Epithelial cell of esophagus (primary cell): ENCODE results near the gene TOM1.

Experiments
- DNase-seq: peaks from one replicate; pipeline ENCODE4 v3.0.0; 2010; ENCODE audit warnings: low read depth
- H3K4me3 ChIP-seq: 2 replicates; pipeline ENCODE4 v1.5.1; 2011; ENCODE audit warnings: mild to moderate bottlenecking, low read length, control low read depth
- CTCF ChIP-seq: IDR thresholded peaks from 2 replicates; pipeline ENCODE4 v1.5.1; 2011; ENCODE audit warnings: low read depth, mild to moderate bottlenecking, low read length, control low read depth, inconsistent platforms; ENCODE audit not compliant: insufficient read depth; ENCODE audit errors: missing control alignments

The TOM1 gene

DNA sequence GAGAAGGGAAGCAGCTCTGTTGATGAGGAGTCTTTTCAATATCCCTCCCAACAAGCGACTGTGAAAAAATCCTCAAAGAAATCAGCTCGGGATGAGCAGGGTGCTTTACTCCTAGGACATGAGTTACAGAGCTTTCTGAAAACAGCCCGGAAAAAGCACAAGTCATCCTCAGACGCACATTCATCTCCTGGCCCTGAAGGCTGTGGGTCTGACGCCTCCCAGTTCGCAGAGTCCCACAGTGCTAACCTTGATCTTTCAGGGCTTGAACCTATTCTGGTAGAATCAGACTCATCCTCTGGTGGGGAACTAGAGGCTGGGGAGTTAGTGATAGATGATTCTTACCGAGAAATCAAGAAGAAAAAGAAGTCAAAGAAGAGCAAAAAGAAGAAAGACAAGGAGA, 34.7 kb upstream of the TOM1 start:
- DNase-seq, result no peak
- TF ChIP-seq CTCF, result no peak
- H3K4me3 ChIP-seq, result no peak overlapping the region

GRCh38 chr22:35266277-35266676, 33.4 kb upstream of the TOM1 start:
- no peak for TF ChIP-seq CTCF
- DNase-seq, result no peak
- H3K4me3 ChIP-seq, result no peak overlapping the region

DNA sequence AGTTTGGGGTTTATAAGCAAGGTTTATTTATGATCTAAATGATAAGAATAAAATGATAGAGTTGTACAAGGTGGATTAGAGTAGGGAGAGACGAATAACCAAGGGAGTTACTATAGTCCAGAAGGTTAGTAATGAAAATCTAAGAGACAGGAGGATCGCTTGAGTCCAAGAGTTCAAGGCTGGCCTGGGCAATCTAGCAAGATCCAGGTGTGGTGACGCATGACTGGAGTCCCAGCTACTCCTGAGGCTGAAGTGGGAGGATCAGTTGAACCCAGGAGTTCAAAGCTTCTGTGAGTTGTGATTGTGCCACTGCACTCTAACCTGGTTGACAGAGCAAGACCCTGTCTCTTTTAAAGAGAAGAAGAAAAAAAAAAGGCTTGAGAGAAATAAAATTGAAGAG, 30.1 kb upstream of the TOM1 start:
- no peak for TF ChIP-seq CTCF
- H3K4me3 ChIP-seq, result no peak overlapping the region
- DNase-seq, result no peak

DNA sequence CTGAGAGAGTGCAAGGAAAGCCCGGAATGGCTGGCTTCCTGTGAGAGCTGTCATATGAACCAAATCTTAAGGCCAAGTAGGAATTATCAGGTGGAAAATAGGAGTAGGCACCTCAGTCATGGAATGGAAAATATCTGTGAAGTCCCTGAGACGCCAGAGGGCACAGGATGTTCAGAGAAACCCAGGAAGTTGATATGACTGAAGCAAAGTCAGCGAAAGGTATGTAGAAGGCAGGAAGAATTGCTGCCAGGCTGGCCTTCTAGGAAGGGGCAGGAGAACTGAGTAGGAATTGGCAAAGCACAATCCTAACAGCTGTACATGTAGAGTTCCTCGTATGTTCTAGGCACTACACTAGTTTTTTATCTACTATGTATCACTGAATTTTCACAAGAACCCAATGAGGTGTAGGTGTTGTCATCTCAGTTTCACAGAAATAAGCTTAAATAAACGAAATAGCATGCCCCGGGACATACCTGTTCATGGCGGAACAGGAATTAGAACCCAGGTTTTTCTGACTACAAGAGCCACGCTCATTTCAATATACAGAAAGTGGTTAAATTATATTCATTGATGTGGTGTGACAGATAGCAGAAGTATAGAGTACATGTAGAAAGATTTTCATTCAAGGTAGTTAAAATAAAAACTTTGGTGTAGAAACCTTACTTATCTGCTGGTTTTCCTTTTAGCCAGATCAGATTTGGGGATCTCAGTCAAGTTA, 25.4 kb upstream of the TOM1 start:
- TF ChIP-seq CTCF, result no peak
- peak; percentile 4 for DNase-seq
- no peak overlapping the region for H3K4me3 ChIP-seq

GRCh38 chr22:35275580-35275979, 24.1 kb upstream of the TOM1 start:
- peak; percentile 53 for DNase-seq
- no peak for TF ChIP-seq CTCF
- no peak overlapping the region for H3K4me3 ChIP-seq

DNA sequence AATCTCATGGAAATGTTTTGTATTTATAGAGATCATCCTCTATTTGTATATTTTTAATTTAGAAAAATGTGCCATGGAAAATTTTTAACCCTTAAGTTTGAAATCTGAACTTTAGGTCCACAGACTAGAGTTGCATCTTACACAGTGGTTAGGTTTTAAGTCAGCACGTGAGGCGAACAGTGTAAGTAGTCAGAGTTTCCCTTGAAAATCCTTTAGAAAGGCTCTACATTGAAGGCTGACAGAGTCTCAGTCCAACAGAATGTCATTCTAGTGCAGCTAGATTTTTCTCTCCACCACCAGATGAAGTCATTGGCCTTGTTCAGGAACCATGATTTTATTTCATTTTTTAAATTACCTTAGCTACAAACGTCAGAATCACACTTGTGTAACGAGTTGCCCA, 23.7 kb upstream of the TOM1 start:
- no peak for TF ChIP-seq CTCF
- DNase-seq, result no peak
- no peak overlapping the region for H3K4me3 ChIP-seq

DNA sequence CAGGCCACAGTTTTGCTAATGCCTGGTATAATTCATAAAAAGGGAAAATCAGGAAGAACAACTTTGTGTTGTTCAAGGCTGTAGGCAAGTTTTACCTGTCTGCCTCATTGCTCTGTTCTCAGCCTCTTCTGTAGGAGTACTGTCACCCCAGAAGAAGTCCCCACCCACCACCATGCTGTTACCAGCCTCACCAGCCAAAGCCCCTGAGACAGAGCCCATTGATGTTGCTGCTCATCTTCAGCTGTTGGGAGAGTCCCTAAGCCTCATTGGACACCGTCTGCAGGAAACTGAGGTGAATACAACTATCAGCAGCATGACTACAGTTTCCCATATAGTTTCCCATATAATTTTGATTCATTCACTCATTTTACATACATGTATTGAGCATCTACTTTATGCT, 11.6 kb upstream of the TOM1 start:
- TF ChIP-seq CTCF, result no peak
- no peak overlapping the region for H3K4me3 ChIP-seq
- no peak for DNase-seq
